ENCODE data around the gene SCOC.

DNA sequence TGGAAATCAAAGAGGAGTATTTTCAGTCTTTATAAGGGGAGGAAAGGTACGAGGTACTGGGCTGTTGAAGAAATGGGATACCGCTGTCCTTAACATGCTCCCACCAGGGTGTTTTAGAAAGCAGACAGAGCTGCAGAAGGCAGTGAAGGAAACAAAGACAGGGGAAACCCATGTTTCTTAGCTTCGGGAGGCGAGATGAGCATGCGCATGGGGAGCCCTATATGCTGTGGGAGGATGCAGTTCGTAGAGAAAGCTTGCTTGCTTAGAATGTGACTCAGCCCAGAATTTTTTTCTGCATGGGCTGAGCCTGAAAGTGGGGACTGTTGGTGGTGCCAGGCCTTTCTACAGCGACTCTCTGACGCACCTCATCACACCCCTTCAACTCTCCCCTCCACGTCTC lies 28.8 kb upstream of the SCOC start:
- TF ChIP-seq, protein P1, sequence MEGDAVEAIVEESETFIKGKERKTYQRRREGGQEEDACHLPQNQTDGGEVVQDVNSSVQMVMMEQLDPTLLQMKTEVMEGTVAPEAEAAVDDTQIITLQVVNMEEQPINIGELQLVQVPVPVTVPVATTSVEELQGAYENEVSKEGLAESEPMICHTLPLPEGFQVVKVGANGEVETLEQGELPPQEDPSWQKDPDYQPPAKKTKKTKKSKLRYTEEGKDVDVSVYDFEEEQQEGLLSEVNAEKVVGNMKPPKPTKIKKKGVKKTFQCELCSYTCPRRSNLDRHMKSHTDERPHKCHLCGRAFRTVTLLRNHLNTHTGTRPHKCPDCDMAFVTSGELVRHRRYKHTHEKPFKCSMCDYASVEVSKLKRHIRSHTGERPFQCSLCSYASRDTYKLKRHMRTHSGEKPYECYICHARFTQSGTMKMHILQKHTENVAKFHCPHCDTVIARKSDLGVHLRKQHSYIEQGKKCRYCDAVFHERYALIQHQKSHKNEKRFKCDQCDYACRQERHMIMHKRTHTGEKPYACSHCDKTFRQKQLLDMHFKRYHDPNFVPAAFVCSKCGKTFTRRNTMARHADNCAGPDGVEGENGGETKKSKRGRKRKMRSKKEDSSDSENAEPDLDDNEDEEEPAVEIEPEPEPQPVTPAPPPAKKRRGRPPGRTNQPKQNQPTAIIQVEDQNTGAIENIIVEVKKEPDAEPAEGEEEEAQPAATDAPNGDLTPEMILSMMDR (IDR thresholded peaks at IDR 0.05; ENCODE audit: poor library complexity, severe bottlenecking) = no peak
- TF ChIP-seq, protein P2, sequence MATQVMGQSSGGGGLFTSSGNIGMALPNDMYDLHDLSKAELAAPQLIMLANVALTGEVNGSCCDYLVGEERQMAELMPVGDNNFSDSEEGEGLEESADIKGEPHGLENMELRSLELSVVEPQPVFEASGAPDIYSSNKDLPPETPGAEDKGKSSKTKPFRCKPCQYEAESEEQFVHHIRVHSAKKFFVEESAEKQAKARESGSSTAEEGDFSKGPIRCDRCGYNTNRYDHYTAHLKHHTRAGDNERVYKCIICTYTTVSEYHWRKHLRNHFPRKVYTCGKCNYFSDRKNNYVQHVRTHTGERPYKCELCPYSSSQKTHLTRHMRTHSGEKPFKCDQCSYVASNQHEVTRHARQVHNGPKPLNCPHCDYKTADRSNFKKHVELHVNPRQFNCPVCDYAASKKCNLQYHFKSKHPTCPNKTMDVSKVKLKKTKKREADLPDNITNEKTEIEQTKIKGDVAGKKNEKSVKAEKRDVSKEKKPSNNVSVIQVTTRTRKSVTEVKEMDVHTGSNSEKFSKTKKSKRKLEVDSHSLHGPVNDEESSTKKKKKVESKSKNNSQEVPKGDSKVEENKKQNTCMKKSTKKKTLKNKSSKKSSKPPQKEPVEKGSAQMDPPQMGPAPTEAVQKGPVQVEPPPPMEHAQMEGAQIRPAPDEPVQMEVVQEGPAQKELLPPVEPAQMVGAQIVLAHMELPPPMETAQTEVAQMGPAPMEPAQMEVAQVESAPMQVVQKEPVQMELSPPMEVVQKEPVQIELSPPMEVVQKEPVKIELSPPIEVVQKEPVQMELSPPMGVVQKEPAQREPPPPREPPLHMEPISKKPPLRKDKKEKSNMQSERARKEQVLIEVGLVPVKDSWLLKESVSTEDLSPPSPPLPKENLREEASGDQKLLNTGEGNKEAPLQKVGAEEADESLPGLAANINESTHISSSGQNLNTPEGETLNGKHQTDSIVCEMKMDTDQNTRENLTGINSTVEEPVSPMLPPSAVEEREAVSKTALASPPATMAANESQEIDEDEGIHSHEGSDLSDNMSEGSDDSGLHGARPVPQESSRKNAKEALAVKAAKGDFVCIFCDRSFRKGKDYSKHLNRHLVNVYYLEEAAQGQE (IDR thresholded peaks at IDR 0.05; ENCODE audit: borderline replicate concordance) = no peak
- TF ChIP-seq EP300 (conservative IDR thresholded peaks at IDR 0.05; ENCODE audit: poor library complexity, severe bottlenecking) (no peak), POLR2AphosphoS5 (IDR thresholded peaks at IDR 0.05) (no peak), EZH2 (IDR thresholded peaks at IDR 0.05; ENCODE audit: borderline replicate concordance, insufficient read depth, low read length, poor library complexity, severe bottlenecking) (no peak), SMC3 (conservative IDR thresholded peaks at IDR 0.05; ENCODE audit: poor library complexity) (no peak), RAD21 (conservative IDR thresholded peaks at IDR 0.05) (no peak)
